K562 (cell line): ENCODE measurements around the gene KRT34.

ENCODE experiments used
- CHD2 ChIP-seq: IDR thresholded peaks from 2 replicates; pipeline ENCODE4 v1.6.1; 2011; ENCODE audit warnings: low read depth, low read length
- KDM1A ChIP-seq, 2 experiments: fragments of 450-650 bp; IDR thresholded peaks; 2 replicates each; pipeline ENCODE4 v1.6.1; 2016; ENCODE audit warnings: mild to moderate bottlenecking in 2 of 2
- MTF1 ChIP-seq: fragments of 250-450 bp; sonication (Bioruptor Pico); IDR thresholded peaks from 2 replicates; pipeline ENCODE4 v1.9.0; 2021; ENCODE audit warnings: moderate library complexity, mild to moderate bottlenecking, inconsistent platforms, borderline replicate concordance
- POLR2B ChIP-seq: fragments of 450-650 bp; IDR thresholded peaks from 2 replicates; pipeline ENCODE4 v1.6.1; 2018; ENCODE audit warnings: low read depth; ENCODE audit not compliant: partially characterized antibody
- TCF7L2 ChIP-seq: fragments of 150-350 bp; IDR thresholded peaks from 2 replicates; pipeline ENCODE4 v1.6.1; 2016; ENCODE audit warnings: low read depth, mild to moderate bottlenecking, low read length, moderate library complexity
- ZEB2 ChIP-seq: fragments of 450-650 bp; IDR thresholded peaks from 2 replicates; pipeline ENCODE4 v1.6.1; 2016
- TF ChIP-seq, protein P1 (sequence below): fragments of 450-650 bp; conservative IDR thresholded peaks from 2 replicates; pipeline ENCODE4 v1.6.1; 2016; ENCODE audit warnings: missing genetic modification characterization, low read depth, mild to moderate bottlenecking, control low read depth, missing compliant biosample characterization
- TF ChIP-seq, protein P2 (sequence below), 2 experiments: fragments of 450-650 bp in 1 of 2; sonication (generic) in 1 of 2; formaldehyde crosslinking; conservative IDR thresholded peaks; 2 replicates each; pipeline versions ENCODE4 v1.4.0 to v1.8.1; 2020 to 2022; ENCODE audit warnings: mild to moderate bottlenecking in 1 of 2, missing genetic modification reagents in 1 of 2
- TF ChIP-seq, protein P3 (sequence below), 3 experiments: IDR thresholded peaks in 2 of 3; conservative IDR thresholded peaks in 1 of 3; 2 replicates each; pipeline ENCODE4 v1.5.1; 2011 to 2012; ENCODE audit warnings: low read length in 3 of 3, mild to moderate bottlenecking in 3 of 3, control low read depth in 2 of 3, improper control_type of control experiment in 1 of 3, inconsistent platforms in 1 of 3, low read depth in 1 of 3, mixed read lengths in 1 of 3, moderate library complexity in 1 of 3; ENCODE audit not compliant: insufficient read depth in 2 of 3

- TF ChIP-seq, protein P1, sequence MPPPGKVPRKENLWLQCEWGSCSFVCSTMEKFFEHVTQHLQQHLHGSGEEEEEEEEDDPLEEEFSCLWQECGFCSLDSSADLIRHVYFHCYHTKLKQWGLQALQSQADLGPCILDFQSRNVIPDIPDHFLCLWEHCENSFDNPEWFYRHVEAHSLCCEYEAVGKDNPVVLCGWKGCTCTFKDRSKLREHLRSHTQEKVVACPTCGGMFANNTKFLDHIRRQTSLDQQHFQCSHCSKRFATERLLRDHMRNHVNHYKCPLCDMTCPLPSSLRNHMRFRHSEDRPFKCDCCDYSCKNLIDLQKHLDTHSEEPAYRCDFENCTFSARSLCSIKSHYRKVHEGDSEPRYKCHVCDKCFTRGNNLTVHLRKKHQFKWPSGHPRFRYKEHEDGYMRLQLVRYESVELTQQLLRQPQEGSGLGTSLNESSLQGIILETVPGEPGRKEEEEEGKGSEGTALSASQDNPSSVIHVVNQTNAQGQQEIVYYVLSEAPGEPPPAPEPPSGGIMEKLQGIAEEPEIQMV (tag): no peak
- TF ChIP-seq KDM1A (IDR thresholded peaks at IDR 0.05) (no peak), MTF1 (CRISPR knock-in tag) (no peak), POLR2B (no peak), ZEB2 (no peak), TCF7L2 (no peak), CHD2 (no peak)
- TF ChIP-seq, protein P2, sequence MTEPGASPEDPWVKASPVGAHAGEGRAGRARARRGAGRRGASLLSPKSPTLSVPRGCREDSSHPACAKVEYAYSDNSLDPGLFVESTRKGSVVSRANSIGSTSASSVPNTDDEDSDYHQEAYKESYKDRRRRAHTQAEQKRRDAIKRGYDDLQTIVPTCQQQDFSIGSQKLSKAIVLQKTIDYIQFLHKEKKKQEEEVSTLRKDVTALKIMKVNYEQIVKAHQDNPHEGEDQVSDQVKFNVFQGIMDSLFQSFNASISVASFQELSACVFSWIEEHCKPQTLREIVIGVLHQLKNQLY (CRISPR knock-in tag; conservative IDR thresholded peaks at IDR 0.05): no peak
- TF ChIP-seq, protein P3, sequence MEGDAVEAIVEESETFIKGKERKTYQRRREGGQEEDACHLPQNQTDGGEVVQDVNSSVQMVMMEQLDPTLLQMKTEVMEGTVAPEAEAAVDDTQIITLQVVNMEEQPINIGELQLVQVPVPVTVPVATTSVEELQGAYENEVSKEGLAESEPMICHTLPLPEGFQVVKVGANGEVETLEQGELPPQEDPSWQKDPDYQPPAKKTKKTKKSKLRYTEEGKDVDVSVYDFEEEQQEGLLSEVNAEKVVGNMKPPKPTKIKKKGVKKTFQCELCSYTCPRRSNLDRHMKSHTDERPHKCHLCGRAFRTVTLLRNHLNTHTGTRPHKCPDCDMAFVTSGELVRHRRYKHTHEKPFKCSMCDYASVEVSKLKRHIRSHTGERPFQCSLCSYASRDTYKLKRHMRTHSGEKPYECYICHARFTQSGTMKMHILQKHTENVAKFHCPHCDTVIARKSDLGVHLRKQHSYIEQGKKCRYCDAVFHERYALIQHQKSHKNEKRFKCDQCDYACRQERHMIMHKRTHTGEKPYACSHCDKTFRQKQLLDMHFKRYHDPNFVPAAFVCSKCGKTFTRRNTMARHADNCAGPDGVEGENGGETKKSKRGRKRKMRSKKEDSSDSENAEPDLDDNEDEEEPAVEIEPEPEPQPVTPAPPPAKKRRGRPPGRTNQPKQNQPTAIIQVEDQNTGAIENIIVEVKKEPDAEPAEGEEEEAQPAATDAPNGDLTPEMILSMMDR (IDR thresholded peaks at IDR 0.05 in 2 of 3, conservative IDR thresholded peaks at IDR 0.05 in 1 of 3; ENCODE audit: insufficient read depth in 2 of 3, low read depth in 1 of 3, low read length in 3 of 3): no peak
These were observed 39.1 kb downstream of the KRT34 start for GRCh38 chr17:41343029-41343428.
